COLO668 (cell line): Measurements from ENCODE around the gene ERP44.
"Not testable (repeated sequence)": the region's sequence is repeated elsewhere in the genome, so short reads cannot be mapped to it uniquely, and the experiment has no call there.

Source experiments
- DNase-seq: peaks from one replicate; lab custom pipeline; 2025; ENCODE audit not compliant: unreplicated experiment; lab: John Stamatoyannopoulos, UW

ERP44 gene

GRCh38 chr9:100070104-100071041 is 28.4 kb downstream of the ERP44 start:
- DNase-seq, result no peak

DNA sequence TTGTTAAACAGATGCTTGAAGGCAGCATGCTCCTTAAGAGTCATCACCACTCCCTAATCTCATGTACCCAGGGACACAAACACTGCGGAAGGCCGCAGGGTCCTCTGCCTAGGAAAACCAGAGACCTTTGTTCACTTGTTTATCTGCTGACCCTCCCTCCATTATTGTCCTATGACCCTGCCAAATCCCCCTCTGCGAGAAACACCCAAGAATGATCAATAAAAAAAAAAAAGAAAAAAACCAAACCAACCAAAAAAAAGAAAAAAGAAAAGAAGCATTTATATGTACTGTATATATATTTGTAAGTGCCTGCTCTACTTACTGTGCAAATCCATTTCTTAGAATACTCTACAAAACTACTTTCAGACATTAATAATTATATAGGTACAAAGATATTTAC is 29.7 kb downstream of the ERP44 start:
- not testable (repeated sequence) for DNase-seq

- DNase-seq, result not testable (repeated sequence)
Measured at GRCh38 chr9:100067990-100068389, 30.8 kb downstream of the ERP44 start.

GRCh38 chr9:100066539-100066938 is 32.3 kb downstream of the ERP44 start:
- no peak for DNase-seq

- DNase-seq, result no peak
Measured at GRCh38 chr9:100064872-100065581, 33.8 kb downstream of the ERP44 start.

- DNase-seq, result no peak
Measured at GRCh38 chr9:100063185-100063584, 35.6 kb downstream of the ERP44 start.

DNA sequence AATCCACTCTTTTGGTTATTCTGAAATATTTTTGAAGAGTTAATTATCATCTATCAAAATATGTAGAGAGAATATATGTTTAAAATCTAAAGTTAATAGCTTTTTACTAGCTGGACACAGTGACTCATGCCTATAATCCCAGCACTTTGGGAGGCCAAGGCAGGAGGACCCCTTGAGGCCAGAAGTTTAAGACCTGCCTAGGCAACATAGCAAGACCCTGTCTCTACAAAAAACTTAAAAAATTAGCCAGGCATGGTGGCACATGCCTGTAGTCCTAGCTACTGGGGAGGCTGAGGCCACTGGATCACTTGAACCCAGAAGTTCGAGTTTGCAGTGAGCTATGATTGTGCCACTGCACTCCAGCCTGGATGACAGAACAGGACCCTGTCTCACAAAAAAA is 36.1 kb downstream of the ERP44 start:
- not testable (repeated sequence) for DNase-seq

DNA sequence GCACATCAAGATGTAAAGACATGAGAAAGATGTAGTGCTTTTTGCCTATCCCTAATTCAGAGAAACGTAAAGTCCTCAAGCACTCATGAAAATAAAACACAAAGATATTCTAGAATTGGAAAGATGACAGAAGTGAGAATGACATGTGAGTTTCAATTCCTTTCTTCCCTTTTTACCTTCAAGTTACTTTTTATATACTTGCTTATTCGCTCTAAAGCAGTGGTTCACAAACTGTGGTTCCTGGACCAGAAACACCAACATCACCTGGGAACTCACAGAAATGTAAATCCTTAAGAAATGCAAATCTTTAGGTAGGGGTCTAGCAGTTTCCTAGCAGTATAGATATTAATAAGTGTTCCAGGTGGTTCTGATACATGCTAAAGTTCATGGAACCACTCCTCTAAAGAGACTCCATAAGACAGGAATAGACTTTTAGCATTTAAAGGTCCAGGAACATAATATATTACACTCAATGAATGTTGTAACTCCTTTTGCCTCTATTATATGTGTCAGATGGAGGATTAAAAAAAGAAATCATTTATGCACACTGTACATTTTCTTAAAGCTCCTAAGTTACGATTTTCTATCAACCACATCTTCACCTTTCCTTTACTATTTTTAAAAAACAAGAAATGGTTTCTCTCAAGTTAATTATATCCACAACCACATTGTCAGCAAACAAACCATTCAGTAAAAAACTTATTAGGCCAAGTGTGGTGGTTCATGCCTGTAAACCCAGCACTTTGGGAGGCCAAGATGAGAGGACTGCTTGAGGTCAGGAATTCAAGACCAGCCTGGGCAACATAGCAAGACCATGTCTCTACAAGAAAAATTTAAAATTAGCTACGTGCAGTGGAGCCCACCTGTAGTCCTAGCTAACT is 39.9 kb downstream of the ERP44 start:
- DNase-seq, result no peak

DNA sequence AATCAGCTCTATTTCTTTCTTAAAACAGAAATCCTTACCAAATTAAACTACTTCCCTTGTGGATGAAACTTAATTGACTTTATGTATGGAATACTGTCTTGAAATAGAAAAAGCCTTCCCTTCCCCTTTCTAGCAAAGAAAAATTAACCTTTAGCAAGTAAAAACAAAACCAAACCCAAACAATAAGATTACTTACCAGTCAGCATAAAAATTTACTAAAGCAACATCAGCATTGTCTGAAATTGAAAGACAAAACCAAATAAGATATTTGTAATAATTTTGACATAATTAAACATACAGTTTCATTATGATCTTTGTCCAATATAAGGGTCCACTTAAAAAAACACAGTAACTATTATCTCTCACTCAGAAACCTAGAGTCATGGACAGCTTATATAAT is 41.2 kb downstream of the ERP44 start:
- no peak for DNase-seq

GRCh38 chr9:100056561-100056960 is 42.2 kb downstream of the ERP44 start:
- no peak for DNase-seq

GRCh38 chr9:100052375-100052774 is 46.4 kb downstream of the ERP44 start:
- DNase-seq, result no peak

DNA sequence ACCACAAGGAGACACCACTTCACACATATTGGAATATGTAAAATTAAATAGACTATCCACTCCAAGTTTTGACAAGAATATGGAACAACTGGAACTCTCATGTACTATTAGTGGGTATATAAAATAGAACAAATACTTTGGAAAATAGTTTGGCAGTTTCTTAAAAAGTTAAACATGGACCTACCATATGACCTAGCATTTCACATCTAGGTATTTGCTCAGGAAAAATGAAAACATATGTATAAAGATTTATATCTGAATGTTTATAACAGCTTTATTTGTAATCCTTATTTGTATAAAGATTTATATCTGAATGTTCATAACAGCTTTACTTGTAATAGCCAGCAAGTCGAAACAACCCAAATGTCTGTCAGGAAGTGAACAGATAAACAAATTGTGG is 49.2 kb downstream of the ERP44 start:
- no peak for DNase-seq

- DNase-seq, result no peak
Measured at GRCh38 chr9:100038472-100038871, 60.3 kb downstream of the ERP44 start.

GRCh38 chr9:100033877-100034551 is 64.8 kb downstream of the ERP44 start:
- DNase-seq, result no peak

- DNase-seq, result no peak
Measured at GRCh38 chr9:100030548-100030947, 68.3 kb downstream of the ERP44 start.

- DNase-seq, result no peak
Measured at GRCh38 chr9:100029251-100029650, 69.5 kb downstream of the ERP44 start.

- DNase-seq, result peak; percentile 49
Measured at GRCh38 chr9:100028201-100028784, 70.5 kb downstream of the ERP44 start.

- no peak for DNase-seq
Measured at GRCh38 chr9:100027543-100027942, 71.3 kb downstream of the ERP44 start.

GRCh38 chr9:100021931-100022330 is 76.9 kb downstream of the ERP44 start:
- no peak for DNase-seq

GRCh38 chr9:100020121-100020795 is 78.5 kb downstream of the ERP44 start:
- no peak for DNase-seq
